DMS 273 treated with DMSO at 0.1 percent for 48 hours (cell line): ENCODE measurements around the gene IFI27L1.

Experiments
- DNase-seq: peaks from one replicate; lab custom pipeline; 2025; lab: John Stamatoyannopoulos, UW

Gene IFI27L1, protein sequence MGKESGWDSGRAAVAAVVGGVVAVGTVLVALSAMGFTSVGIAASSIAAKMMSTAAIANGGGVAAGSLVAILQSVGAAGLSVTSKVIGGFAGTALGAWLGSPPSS

DNA sequence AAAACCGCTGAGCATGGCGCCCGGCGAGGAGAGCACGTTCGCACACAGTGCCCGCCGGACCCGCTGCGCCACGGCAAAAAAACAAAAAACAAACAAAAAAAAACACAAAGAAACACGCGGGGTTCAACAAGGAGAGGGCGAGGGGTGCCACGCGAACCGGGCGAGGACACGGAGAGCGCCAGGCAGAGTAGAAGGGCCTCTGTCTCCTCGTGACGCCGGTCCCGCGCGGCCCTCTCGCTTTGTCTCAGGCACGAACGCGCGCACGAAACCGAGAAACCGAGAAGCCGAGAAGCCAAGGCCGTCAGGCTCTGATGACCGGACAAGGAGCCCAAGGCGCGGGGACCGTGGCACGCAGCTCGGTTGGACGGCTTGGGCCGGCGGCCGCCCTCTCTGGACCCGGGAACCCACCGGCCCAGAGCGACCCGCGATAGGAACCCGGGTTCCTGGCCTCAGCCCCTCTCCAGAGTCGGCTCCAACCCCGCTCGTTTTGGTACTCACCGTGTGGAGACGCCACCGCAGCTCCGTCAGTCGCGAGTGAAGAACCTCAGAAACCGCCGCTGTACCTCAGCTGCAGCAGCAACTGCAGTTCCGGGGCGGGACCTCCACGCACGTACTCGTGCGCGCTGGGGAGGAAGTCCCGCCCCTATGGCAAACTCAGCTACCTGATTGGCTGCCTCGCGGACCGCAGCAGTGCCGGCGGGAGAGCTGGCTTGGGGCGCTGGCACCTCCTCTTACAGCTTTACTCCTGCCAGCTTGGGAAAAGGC lies at the start of gene IFI27L1, which contains the start of gene DDX24:
Gene IFI27L1, plus strand, starts transcription at position 690 of the 765 bp plus-strand sequence. CDS start 15,628 bp downstream, outside the sequence.
Gene DDX24, minus strand, starts transcription at position 582 of the 765 bp plus-strand sequence. CDS start 1,460 bp downstream, outside the sequence.
- peak; percentile 85 for DNase-seq

DNA sequence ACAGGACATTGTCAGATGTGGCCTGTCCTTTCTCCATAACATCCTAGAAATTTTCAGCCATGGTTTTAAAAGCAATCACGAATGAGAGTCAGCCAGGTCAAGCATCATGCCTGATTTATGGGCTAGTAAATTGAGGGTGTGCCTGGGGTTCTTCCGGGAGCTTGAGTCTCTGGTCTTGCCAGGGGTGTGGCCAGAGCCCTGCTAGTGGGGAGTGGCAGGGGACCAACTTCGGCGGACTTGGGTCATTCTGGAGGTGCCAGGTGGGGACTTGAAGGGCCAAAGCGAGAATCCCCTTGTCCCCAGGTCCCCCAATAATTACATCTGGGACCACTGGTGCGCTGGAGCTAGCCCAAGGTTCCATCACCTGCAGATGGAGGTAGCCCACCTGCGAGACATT lies 49.2 kb upstream of the IFI27L1 start:
- no peak for DNase-seq

DNA sequence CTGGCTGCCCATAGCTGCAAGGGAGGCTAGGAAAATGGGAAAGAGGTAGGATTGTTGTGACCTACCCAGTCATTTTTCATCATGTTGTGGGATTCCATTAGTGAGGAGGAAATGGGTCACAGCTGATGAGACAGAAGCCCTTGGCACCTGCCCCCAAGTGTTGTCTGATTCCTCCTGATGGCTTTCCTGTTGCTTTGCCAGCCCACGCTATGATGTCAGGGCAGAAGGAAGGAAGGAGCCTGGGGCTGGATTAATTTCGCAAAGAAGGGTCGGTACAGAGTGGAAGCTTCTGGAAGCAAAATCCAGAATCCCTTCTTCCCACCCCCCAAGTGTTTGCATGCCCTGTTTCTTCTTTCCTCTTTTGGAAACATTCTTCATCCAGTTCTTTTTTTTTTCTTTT lies 46.2 kb upstream of the IFI27L1 start:
- DNase-seq = no peak

DNA sequence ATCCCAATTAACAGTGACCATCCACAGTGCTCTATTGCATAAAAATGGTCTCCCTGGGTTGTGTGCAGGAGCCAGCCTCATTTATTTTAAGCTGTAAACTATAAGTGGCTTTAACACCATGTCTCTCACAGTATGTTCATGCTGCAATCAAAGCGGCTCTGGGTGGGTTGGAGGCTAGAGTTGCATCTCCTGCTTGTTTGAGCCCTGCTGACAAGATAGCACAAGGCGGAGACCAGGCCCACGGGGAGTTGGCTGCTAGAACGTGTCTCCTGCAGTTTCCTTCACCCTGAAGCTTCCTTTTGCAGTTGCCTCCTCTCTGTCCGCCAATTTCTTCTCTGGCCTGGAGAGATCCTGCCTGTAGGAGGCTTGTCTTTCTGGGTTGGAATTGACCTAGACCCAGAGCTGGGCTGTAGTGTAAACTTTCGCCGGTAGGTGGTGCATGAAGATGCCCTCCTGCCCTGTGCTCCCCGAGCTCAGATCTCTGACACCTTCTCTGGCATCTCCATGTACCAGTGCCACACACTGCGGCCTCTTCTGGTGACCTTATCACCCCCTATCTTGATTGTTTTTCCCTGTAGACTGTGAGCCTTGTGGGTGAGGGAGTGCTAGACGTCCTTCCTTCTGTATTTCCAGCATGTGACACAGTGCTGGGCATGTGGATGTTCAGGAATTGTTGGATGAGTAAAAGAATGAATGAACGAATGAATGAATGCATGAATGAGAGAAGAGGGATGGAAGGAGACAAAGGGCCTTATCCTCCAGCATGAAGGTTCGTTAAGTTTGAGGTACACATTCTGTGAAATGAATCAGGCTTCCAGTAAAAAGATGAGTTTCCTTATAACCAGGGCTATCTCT lies 44.6 kb upstream of the IFI27L1 start:
- DNase-seq = peak; percentile 3

DNA sequence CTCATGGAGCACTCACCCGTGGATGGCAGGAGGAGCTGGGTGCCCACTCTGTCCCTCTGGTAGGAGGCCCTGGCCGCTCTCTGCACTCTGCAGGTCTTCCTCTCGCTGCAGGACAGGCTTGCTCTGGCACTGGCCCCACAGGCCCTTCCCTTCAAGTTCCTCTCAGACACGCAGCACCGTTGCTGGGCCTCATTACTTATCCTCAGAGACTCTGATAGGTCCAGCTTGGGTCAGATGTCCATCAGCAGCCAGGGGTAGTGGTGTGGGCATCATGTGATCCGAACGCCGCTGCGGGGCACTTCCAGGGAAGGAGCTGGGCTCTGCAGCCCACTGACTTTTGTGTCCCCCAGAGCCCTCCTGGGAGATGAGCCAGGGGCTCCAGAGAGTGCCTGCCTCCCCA lies 43.2 kb upstream of the IFI27L1 start:
- no peak for DNase-seq

DNA sequence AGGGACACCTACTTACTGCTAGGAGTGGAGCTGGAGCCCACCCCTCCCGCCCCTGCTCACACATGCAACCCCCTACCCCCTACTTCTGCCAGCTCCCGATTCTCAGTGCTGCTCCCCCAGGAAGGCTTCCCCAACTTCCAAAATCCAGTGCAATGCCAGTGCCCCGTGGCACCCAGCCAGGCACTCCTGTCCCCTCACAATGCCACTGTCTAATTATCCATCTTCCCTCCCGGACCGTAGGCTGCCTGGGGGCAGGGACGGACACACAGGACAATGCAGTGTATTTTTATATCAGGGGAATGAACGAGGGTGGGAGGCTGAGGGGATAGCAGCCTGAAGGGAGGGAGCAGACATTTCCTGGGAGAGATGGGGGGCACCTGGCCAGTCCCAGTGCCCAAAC lies 42.6 kb upstream of the IFI27L1 start:
- no peak for DNase-seq

DNA sequence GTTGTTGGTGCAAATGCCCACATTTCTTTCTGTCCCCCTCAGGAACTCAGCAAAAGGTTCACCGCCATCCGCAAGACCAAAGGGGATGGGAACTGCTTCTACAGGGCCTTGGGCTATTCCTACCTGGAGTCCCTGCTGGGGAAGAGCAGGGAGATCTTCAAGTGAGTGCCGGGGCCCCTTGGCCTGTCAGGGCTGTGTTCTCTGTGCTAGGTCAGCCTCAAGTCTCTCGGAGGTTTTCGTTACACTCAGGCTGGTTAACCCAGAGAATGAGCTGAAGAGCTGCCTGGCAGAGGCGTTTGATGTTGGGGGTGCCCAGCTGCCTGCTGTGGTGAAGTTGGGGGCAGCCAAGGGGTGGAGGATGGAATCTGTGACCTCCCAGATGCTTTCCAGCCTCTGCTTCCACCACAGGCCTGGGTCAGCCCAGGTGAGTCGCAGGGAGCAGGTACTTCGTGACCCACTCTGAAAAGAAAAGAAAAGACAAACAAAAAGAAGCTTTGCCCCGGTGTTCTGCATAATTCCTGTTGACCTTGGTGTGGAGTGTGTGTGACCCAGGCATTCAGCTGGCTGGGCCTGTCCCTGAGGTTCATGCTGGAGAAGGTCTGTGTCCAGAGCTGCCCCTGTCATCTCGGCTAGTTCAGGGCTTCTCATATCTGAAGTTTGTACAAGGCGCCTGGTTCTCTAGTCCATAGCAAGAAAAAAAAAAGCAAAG lies 42.0 kb upstream of the IFI27L1 start:
- no peak for DNase-seq

DNA sequence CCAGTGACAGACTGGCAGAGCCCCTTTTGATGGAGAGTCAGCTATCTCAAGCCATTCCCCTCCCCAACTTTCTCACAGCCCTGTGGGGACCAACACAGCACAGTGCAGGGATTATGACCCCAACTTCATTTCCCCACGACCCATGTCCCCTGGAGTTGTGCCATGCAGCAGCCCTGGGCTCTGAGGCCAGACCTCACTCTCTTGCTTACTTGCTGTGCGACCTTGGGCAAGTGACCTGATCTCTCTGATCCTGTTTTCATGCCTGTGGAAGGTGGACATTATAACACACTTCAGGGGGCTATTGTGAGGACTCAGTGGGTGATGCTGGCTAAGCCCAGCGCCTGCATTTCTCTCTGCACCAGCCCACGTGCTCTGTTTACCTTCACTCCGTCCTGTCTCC lies 40.9 kb upstream of the IFI27L1 start:
- DNase-seq = no peak

DNA sequence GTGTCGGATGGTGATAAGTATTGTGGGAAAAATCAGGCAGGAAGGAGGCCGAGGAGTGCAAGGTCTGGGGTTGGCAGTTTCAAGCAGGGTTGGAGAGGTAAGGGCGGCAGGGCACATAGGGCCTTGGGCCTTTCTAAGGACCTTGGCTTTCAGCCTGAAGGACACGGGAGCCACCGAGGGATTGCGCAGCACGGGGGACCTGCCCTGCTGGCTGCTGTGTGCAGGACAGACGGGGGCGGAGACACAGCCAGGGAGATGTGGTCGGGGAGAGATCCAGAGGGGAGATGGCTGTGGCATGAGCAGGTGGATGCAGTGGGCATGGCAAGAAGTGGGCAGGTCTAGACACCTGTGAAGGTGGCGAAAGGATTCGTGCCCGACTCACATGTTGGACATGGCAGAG lies 40.3 kb upstream of the IFI27L1 start:
- DNase-seq = no peak

DNA sequence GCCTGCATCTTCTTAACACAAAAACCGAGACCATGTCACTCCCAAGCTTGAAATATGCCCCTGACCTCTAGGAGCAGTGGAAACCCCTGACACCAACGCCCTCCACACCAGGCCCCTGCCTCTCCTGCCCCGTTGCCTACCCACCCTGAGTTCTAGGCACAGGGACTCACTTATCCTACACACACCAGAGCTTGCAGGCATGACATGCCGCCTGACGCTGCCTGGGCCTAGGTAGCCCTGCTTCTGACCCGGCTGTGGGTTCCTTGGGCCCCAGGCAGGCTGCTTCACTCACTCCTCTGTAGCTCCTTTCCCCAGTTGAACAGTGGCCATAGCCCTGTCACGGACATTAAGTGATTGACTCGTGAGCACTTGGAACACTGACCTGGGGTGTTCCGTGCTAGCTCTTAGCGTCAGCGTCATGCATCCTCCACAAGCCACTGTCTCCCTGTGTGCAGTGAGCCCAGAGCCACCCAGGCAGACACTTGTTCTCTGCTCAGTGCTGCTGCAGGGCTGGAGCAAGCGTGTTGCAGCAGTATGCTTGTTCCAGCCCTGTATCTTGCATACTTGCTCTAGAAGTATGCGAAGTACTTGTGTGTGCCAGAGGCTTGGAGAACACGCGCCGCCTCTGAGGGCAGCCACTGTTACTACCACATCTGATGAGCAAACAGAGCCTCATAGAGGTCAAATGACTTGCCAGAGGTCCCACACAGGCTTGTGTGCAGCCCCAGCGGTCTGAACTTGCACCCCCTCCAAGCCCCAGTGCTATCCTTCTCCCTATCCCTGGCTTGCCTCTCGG lies 39.4 kb upstream of the IFI27L1 start:
- DNase-seq = no peak

DNA sequence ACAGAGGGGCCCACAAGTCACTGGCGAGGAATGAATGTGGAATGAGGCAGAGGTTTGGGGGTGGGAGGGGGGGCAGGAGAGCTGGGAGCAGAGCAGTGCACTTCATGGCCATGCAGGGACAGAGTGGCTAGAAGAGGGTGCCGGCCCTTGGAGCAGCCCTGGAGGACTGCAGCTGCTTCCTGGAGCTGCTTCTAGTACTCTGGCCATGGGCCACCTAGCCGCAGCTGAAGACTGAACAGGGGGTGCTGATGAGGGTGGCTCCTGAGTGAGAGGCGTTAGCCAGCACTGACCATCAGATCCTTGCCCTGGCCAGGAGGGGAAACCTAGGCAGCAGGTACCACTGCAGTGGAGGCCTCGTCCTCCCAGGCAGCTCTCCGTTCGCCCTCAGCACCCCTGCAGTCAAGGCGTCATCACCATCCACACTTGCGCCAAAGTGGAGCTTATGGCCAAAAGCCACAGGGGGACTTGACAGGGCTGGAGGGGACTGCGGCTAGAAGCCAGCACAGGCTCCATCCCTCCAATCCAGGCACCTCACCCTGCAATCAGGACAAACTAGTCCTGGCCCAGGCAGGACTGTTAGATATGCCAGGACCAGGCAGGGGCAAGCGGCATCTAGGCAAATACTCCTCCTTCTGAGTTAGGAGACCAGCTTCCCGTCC lies 38.5 kb upstream of the IFI27L1 start:
- DNase-seq = no peak

DNA sequence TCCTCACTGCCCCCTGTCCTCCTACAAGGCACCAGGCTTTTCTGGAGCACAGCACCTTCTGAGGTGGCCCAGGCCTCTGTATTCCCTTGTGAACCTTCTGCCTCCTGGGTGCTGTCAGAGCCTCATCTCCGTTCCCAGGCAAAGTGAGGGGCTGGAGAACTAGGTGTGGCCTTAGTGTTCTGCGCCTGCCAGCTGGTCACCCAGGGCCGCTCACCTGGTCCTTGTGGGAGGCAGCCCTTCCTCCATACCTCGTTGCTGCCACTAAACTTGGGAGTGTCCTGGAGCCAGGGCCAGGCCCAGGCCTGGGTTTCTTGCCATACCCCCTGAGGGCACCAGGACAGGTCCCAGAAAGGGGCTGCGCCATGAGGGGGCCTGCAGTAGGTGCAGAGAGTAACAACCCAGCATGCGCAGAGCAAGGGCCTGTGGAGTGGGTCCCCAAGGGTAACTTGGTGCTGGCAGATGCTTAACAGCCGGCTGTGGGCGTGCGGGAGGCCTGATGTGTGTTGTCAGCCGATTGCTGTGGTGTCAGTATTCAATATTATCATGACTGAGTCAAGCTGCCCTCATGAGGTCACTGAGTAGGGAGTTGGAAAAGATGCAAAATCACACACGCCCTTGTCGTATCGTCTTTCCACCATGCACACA lies 37.9 kb upstream of the IFI27L1 start:
- DNase-seq = no peak

DNA sequence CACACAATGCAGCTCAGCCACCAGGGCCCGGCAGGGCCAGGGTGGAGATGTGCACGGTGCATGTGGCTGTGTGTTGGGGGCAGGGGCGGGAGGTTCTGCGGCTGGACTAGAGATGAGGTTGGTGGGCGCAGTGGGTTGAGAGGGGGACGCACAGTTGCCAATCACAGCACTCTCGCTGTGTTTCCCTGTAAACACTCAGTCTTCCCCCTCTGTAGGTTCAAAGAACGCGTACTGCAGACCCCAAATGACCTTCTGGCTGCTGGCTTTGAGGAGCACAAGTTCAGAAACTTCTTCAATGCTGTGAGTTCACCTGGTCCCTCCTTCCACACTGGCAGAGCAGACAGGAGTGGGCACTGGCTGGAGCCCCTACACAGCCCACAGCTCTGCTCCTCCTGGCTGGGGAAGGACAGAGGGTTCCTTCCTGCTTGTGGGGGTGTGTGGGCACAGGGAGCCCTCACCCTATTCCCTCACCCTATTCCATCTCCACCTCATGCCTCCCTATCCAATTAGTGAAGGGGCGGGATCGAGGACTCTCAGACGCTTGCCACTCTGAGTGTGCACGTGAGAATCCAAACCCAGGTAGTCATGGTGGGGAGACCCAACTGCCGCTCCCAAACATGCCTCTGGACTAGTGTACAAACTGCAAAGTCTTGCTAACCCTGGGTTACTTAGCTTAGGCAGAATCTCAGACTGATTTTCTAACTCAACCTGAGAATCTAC lies 37.2 kb upstream of the IFI27L1 start:
- DNase-seq = no peak

DNA sequence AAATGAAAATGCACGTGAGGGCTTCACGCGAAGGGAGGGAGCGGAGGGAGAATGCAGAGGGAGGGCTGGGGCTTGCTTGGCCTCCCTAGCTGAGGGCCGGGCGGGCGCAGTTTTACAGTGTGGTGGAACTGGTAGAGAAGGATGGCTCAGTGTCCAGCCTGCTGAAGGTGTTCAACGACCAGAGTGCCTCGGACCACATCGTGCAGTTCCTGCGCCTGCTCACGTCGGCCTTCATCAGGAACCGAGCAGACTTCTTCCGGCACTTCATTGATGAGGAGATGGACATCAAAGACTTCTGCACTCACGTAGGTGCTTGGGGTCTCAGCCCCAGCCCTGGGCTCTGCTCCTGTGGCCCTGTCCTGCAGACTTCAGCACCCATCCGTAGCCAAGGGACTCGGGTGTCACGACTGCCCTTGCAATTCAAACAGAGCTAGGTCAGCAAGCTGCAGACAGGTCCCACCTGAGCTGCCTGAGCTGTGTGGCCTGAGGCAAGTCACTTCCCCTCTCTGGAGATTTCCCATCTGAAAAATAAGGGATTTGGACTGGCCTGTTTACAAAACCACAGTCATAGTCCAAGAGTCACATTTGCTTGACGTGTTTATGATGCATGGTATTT lies 36.5 kb upstream of the IFI27L1 start:
- DNase-seq = no peak

DNA sequence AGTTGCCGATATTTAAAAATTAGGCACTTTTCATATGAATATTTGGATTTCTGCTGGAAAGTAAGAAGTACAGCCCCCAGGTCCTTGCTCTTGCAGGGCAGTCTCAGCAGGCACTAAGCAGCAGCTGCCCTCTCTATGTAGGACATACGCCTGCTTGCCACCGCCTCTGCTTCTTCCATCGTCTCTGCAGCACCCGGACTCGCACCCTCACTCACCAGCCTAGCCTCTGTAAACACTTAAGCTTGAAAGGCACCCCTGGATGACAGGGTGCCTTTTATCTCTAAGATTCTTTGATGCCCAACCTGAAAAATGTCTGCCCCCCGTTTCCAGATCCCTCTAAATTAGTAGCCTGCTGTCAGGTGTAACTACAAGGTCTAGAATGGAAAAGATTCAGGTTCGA lies 36.0 kb upstream of the IFI27L1 start:
- no peak for DNase-seq

DNA sequence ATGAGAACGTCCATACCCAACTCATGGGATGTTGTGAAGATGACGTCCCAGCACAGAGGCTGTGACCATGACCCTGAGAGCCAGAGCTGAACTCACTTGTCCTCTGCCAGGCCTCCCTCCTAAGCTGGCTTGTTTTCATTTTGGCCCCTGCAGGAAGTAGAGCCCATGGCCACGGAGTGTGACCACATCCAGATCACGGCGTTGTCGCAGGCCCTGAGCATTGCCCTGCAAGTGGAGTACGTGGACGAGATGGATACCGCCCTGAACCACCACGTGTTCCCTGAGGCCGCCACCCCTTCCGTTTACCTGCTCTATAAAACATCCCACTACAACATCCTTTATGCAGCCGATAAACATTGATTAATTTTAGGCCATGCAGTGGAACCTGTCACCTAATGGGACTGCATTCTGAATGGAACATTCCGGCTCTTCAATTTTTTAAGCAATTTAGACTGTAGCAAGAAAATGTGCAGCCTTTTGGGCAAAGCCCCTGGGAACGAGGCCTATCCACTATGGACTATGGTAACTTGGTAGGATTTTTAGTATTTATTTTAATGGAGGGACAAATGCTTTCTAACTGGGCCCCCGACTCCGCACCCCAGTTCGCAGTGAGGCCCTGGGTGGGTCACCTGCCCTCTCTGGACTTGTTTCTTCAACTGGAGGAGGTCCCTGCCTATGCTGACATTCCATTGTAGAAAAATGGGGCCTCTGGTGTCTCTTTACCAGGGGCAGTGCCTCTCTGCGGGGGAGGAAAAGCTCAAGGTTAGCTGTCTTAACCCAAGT lies 35.4 kb upstream of the IFI27L1 start:
- no peak for DNase-seq

DNA sequence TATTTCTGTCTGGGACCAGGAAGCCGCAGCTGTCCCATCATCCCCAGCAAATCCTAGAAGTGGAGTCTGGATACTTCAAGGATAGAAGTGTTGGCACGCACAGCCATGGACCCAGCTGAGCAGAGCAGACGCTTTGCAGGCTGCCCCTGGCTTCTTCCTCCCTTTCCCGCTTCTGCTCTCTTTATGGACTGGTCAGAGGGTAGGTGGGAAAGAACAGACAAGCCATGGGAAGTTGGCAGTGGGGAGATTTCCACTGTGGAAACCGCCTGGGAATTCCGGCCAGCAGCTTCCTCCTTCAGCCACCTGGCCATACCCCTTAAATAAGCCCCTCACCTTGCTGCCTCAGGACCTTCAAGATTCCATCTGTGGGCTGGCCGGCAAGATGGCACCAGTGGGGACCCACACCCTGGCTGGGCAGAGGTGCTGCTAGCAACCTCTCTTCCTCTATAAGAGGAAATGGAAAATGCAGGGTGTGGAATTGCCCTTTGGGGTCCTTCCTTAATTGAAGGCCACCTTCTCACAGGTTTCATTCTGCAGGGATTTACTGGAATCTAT lies 34.3 kb upstream of the IFI27L1 start:
- no peak for DNase-seq

DNA sequence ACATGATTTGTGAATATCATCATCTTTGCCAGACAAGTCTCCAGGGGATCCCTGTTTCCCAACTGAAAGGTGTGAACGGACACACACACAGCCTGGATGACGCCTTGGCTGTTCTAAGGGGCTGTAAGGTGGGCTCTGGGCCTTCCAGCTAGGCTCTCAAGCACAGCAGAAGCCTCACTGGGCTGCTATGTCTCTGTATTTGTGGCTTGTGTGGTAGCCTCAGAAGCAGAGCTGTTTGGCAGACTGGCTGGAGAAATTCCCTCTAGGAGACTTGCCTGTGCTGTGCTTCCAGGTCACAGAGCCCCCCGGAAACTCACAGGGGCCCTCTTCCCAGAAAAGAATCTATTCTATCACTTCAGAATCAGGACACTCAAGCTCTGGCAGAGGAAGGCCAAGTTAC lies 33.5 kb upstream of the IFI27L1 start:
- no peak for DNase-seq
